SK-N-SH (cell line): ENCODE results near the gene ABI3. TPM values are rescaled to one million over a fixed set of nuclear protein-coding genes. Genes with fewer than 3 reads are reported as not detected.
"Not testable (repeated sequence)": the region's sequence is repeated elsewhere in the genome, so short reads cannot be mapped to it uniquely, and the experiment has no call there.

Source experiments
- CTCF ChIA-PET: fragments of 300-600, 350-600 bp; formaldehyde crosslinking; extraction: SDS; loops from one replicate; lab custom pipeline; 2021; lab: Yijun Ruan, JAX
- POLR2A ChIA-PET: fragments of 350-600 bp; sonication (Branson Sonifier 250); formaldehyde crosslinking; extraction: SDS; loops from one replicate; lab custom pipeline; 2020; ENCODE audit warnings: antibody characterized with exemption, inconsistent platforms; lab: Yijun Ruan, JAX
- DNase-seq: peaks from one replicate; pipeline ENCODE4 v3.0.0; 2012
- H2AFZ ChIP-seq: fragments of 200-600 bp; sonication (generic); 2 replicates; pipeline ENCODE4 v1.8.1; 2016; ENCODE audit warnings: antibody characterized with exemption, mild to moderate bottlenecking, low read depth
- H3F3A ChIP-seq: fragments of 200-600 bp; sonication (generic); replicated peaks from 2 replicates; pipeline ENCODE3; 2016; ENCODE audit warnings: antibody characterized with exemption, mild to moderate bottlenecking; ENCODE audit not compliant: insufficient read depth
- H3K27ac ChIP-seq, 2 experiments: fragments of 200-500 bp in 1 of 2; fragments of 200-600 bp in 1 of 2; sonication (Bioruptor generic) in 1 of 2; sonication (generic), shearing (Covaris generic) in 1 of 2; 2 replicates each; pipeline versions ENCODE4 v1.5.1 to v1.6.1; 2014 to 2016; ENCODE audit warnings: low read depth in 2 of 2, inconsistent platforms in 1 of 2, low read length in 1 of 2, mild to moderate bottlenecking in 1 of 2, mixed read lengths in 1 of 2
- H3K27me3 ChIP-seq: fragments of 200-600 bp; sonication (generic), shearing (Covaris generic); 2 replicates; pipeline ENCODE4 v1.6.1; 2016; ENCODE audit warnings: mixed run types; ENCODE audit not compliant: insufficient read depth
- H3K36me3 ChIP-seq, 2 experiments: fragments of 200-500 bp in 1 of 2; fragments of 200-600 bp in 1 of 2; sonication (Bioruptor generic) in 1 of 2; sonication (generic) in 1 of 2; replicated peaks in 1 of 2; 2 replicates each; pipeline versions ENCODE3 to v1.5.1; 2014 to 2016; ENCODE audit warnings: low read length in 1 of 2, mild to moderate bottlenecking in 1 of 2; ENCODE audit not compliant: insufficient read depth in 2 of 2, control insufficient read depth in 1 of 2
- H3K4me1 ChIP-seq, 2 experiments: fragments of 200-500 bp in 1 of 2; fragments of 200-600 bp in 1 of 2; sonication (Bioruptor generic) in 1 of 2; sonication (generic), shearing (Covaris generic) in 1 of 2; 2 replicates each; pipeline versions ENCODE4 v1.5.1 to v1.6.1; 2014 to 2016; ENCODE audit warnings: low read depth in 1 of 2, low read length in 1 of 2, mixed run types in 1 of 2; ENCODE audit not compliant: insufficient read depth in 2 of 2, control insufficient read depth in 1 of 2
- H3K4me2 ChIP-seq: fragments of 200-600 bp; sonication (generic), shearing (Covaris generic); 2 replicates; pipeline ENCODE4 v1.6.1; 2017; ENCODE audit warnings: mixed run types
- H3K4me3 ChIP-seq, 2 experiments: fragments of 200-500 bp in 1 of 2; fragments of 200-600 bp in 1 of 2; sonication (Bioruptor generic) in 1 of 2; sonication (generic), shearing (Covaris generic) in 1 of 2; 2 replicates each; pipeline versions ENCODE4 v1.5.1 to v1.8.1; 2014 to 2016; ENCODE audit warnings: low read depth in 2 of 2, inconsistent platforms in 1 of 2, low read length in 1 of 2, mild to moderate bottlenecking in 1 of 2, mixed read lengths in 1 of 2, moderate library complexity in 1 of 2
- H3K79me2 ChIP-seq: fragments of 200-600 bp; sonication (generic); 2 replicates; pipeline ENCODE4 v1.8.1; 2017; ENCODE audit warnings: mild to moderate bottlenecking; ENCODE audit not compliant: insufficient read depth
- H3K9ac ChIP-seq: fragments of 200-600 bp; sonication (generic); 2 replicates; pipeline ENCODE4 v1.6.1; 2017; ENCODE audit warnings: mixed run types
- H3K9me2 ChIP-seq: fragments of 200-600 bp; sonication (generic); 2 replicates; pipeline ENCODE4 v1.6.1; 2017; ENCODE audit warnings: mixed run types
- H3K9me3 ChIP-seq: fragments of 200-600 bp; sonication (generic); 2 replicates; pipeline ENCODE4 v1.6.1; 2017; ENCODE audit warnings: mixed run types, mild to moderate bottlenecking, moderate library complexity
- H4K20me1 ChIP-seq: fragments of 200-600 bp; sonication (generic); 2 replicates; pipeline ENCODE4 v1.6.1; 2017; ENCODE audit warnings: mild to moderate bottlenecking, mixed run types; ENCODE audit not compliant: insufficient read depth
- FOSL2 ChIP-seq: IDR thresholded peaks from 2 replicates; pipeline ENCODE4 v1.4.0; 2012; ENCODE audit warnings: low read depth, mild to moderate bottlenecking, moderate library complexity, borderline replicate concordance
- FOXJ3 ChIP-seq: sonication (generic); formaldehyde crosslinking; IDR thresholded peaks from 2 replicates; pipeline ENCODE4 v1.5.1; 2020; ENCODE audit warnings: mild to moderate bottlenecking, missing genetic modification reagents
- MAX ChIP-seq: IDR thresholded peaks from 2 replicates; pipeline ENCODE4 v1.4.0; 2012; ENCODE audit warnings: low read depth
- MXI1 ChIP-seq: IDR thresholded peaks from 2 replicates; pipeline ENCODE4 v1.6.1; 2012; ENCODE audit warnings: mild to moderate bottlenecking, low read depth, low read length, improper control_type of control experiment
- PBX3 ChIP-seq: IDR thresholded peaks from 2 replicates; pipeline ENCODE4; 2012
- POLR2AphosphoS5 ChIP-seq: IDR thresholded peaks from 2 replicates; pipeline ENCODE4 v1.6.1; 2012; ENCODE audit warnings: low read depth, low read length
- REST ChIP-seq: IDR thresholded peaks from 2 replicates; pipeline ENCODE4 v1.6.1; 2012; ENCODE audit warnings: mild to moderate bottlenecking, low read depth, low read length, moderate library complexity
- RFX5 ChIP-seq: IDR thresholded peaks from 2 replicates; pipeline ENCODE4 v1.6.1; 2012; ENCODE audit warnings: mild to moderate bottlenecking, improper control_type of control experiment, low read length
- SIN3A ChIP-seq: IDR thresholded peaks from 2 replicates; pipeline ENCODE4 v1.6.1; 2012; ENCODE audit warnings: low read depth, mild to moderate bottlenecking, low read length, moderate library complexity, borderline replicate concordance
- SMC3 ChIP-seq: IDR thresholded peaks from 2 replicates; pipeline ENCODE4 v1.6.1; 2012; ENCODE audit warnings: low read depth, low read length, improper control_type of control experiment
- TAF1 ChIP-seq: IDR thresholded peaks from 2 replicates; pipeline ENCODE4 v1.6.1; 2012; ENCODE audit warnings: low read depth, mild to moderate bottlenecking, low read length, moderate library complexity, borderline replicate concordance
- USF2 ChIP-seq: fragments of 150-350 bp; IDR thresholded peaks from 2 replicates; pipeline ENCODE4 v1.6.1; 2017; ENCODE audit warnings: antibody characterized with exemption, low read length, low read depth, borderline replicate concordance
- YY1 ChIP-seq: IDR thresholded peaks from 2 replicates; pipeline ENCODE4 v1.4.0; 2012; ENCODE audit warnings: low read depth, mild to moderate bottlenecking
- ZBTB33 ChIP-seq: IDR thresholded peaks from 2 replicates; pipeline ENCODE4 v1.4.0; 2012; ENCODE audit warnings: low read depth, borderline replicate concordance
- WGBS: methylation state at CpG from one replicate; pipeline ENCODE4 v1.1.6; 2017; ENCODE audit warnings: low lambda C conversion rate; 5-methylcytosine and 5-hydroxymethylcytosine counted together
- polyA plus RNA-seq, 3 experiments: library from polyadenylated mRNA; depleted of rRNA; stranded (reverse); fragments of >200 nt; gene quantifications; 2 replicates each; pipeline ENCODE4 v1.2.3, GENCODE V29; 2012

The ABI3 gene
- polyA plus RNA-seq, 1 of the 3 experiments (the other 2 are of a cell fraction), result 4.7 TPM

GRCh38 chr17:49183341-49183740 lies 27.2 kb upstream of the ABI3 start:
- Histone ChIP-seq H3F3A (no peaks in the 10 kb centered on the region), H3K9ac (no peak overlapping the region), H3K4me3 (no peak overlapping the region), H3K4me1 (no peaks in the 10 kb centered on the region), H3K27me3 (peaks cover 27% of the 10 kb centered on the region; the same call in 1 of the 2 replicates), H3K79me2 (no peaks in the 10 kb centered on the region), H3K27ac (no peak overlapping the region), H3K9me2 (no peaks in the 10 kb centered on the region), H3K36me3 (no peaks in the 10 kb centered on the region), H3K9me3 (no peaks in the 10 kb centered on the region), H2AFZ (no peak overlapping the region), H3K4me2 (no peak overlapping the region), H4K20me1 (no peaks in the 10 kb centered on the region)
- no peak for DNase-seq
- no peak for TF ChIP-seq RFX5
- no peak for TF ChIP-seq SIN3A
- TF ChIP-seq FOXJ3 (CRISPR knock-in tag), result no peak
- WGBS, result 4% methylated on average over 5 of the region's 5 CpGs
- POLR2A ChIA-PET, result no interaction called here
- CTCF ChIA-PET, result interaction anchor here (7.3 kb wide), 1 partner anchor 45 kb away, joined by 100 read pairs; the partner anchor contains the start of gene PHOSPHO1

GRCh38 chr17:49183801-49184200 lies 26.7 kb upstream of the ABI3 start:
- Histone ChIP-seq H3K79me2 (no peaks in the 10 kb centered on the region), H3K4me2 (no peak overlapping the region), H3K9ac (no peak overlapping the region), H3K27ac (no peak overlapping the region), H3K36me3 (no peaks in the 10 kb centered on the region), H2AFZ (no peak overlapping the region), H3K9me3 (no peaks in the 10 kb centered on the region), H3K27me3 (peaks cover 22% of the 10 kb centered on the region; the same call in 1 of the 2 replicates), H3K4me3 (no peak overlapping the region), H3K4me1 (no peaks in the 10 kb centered on the region), H4K20me1 (no peaks in the 10 kb centered on the region), H3K9me2 (no peaks in the 10 kb centered on the region), H3F3A (no peaks in the 10 kb centered on the region)
- DNase-seq, result no peak
- no peak for TF ChIP-seq POLR2AphosphoS5
- no peak for TF ChIP-seq FOSL2
- no peak for TF ChIP-seq MXI1
- TF ChIP-seq SMC3, result no peak
- TF ChIP-seq YY1, result no peak
- no peak for TF ChIP-seq TAF1
- no peak for TF ChIP-seq MAX
- no peak for TF ChIP-seq USF2
- no peak for TF ChIP-seq REST
- no peak for TF ChIP-seq PBX3
- TF ChIP-seq ZBTB33, result no peak
- 11% methylated on average over 4 of the region's 7 CpGs for whole genome bisulfite sequencing
- ChIA-PET CTCF (interaction anchor here (7.3 kb wide), 1 partner anchor 44 kb away, joined by 100 read pairs; the partner anchor contains the start of gene PHOSPHO1), POLR2A (no interaction called here)

GRCh38 chr17:49184522-49184921 lies 26.0 kb upstream of the ABI3 start:
- CTCF ChIA-PET, result interaction anchor here (0.7 to 7.3 kb wide), 2 partner anchors 43 to 519 kb away, joined by 3 to 100 read pairs; partner anchors contain the start of gene PHOSPHO1
- POLR2A ChIA-PET, result not testable (repeated sequence)

More at GRCh38 chr17:49184522-49184921, 26.0 kb upstream of the ABI3 start:
- not testable (repeated sequence) for H3K27ac ChIP-seq, H4K20me1 ChIP-seq, H3K4me2 ChIP-seq, DNase-seq, H2AFZ ChIP-seq, H3K4me3 ChIP-seq, H3K79me2 ChIP-seq, H3K4me1 ChIP-seq, H3F3A ChIP-seq, H3K9me2 ChIP-seq, H3K9me3 ChIP-seq, H3K36me3 ChIP-seq, H3K9ac ChIP-seq
- peaks cover 15% of the 10 kb centered on the region; the same call in 1 of the 2 replicates for H3K27me3 ChIP-seq
